GM19193 (cell line): Measurements from ENCODE around the gene CKAP4.
A peak's percentile ranks its signal among the peaks of the same experiment; 100 is the strongest.

Source experiments
- POLR2A ChIP-seq: IDR thresholded peaks from 4 replicates; pipeline ENCODE4 v1.6.1; 2011; ENCODE audit not compliant: insufficient read depth, insufficient read length; ENCODE audit errors: extremely low read depth

The CKAP4 gene

DNA sequence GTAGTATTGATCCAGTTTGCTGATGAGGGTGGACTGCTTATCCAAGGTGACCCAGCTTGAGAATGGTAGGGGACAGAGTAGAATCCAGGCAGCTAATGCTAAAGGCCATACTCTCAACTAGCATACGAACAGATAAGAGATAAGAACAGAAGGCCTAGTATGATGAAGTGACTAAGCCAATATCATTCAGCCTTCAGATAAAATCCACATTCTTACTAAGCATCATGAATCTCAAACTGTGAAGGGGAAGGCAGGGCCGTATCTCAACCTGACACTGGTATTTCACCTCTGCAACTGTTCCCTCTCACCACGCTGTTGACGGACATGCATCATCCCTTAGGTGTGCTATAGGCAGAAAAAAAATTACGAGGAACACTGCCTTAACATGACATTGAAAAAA is 8.1 kb upstream of the CKAP4 start:
- TF ChIP-seq POLR2A: no peak

DNA sequence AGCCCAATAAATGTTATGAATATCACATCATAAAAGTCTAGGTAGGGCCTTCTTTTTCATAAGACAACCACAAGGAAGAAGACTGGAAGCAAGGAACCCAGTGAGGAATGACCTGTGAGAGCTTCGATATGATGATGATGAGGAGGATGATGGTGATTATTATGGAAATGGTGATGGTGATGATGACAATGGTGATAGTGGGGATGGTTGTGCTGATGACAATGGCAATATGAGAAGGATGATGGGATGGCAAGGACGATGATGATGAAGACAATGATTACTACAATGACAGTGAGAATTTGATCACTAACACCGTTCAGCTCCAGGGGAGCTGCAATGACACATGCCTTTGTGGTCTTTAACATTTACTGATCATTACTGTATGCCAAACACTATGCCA is 7.7 kb upstream of the CKAP4 start:
- no peak for TF ChIP-seq POLR2A

DNA sequence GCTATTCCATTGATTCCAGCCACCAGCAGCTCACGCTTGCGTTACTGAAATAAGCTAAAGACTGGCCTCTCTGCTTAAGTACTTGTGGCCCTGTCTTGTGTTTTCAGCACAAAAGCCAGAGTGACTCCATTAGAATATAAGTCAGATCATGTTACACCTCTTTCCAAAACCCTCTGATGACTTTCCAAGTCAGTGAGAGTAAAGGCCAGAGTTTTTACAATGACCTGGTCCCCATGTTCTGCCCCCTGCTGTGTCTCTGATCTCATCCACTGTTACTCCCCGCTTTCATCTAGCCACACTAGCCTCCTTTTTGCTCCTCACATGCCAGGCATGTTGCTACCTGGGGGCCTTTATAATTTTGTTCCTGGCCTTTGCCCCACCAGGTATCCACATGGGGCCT is 6.9 kb upstream of the CKAP4 start:
- no peak for TF ChIP-seq POLR2A

DNA sequence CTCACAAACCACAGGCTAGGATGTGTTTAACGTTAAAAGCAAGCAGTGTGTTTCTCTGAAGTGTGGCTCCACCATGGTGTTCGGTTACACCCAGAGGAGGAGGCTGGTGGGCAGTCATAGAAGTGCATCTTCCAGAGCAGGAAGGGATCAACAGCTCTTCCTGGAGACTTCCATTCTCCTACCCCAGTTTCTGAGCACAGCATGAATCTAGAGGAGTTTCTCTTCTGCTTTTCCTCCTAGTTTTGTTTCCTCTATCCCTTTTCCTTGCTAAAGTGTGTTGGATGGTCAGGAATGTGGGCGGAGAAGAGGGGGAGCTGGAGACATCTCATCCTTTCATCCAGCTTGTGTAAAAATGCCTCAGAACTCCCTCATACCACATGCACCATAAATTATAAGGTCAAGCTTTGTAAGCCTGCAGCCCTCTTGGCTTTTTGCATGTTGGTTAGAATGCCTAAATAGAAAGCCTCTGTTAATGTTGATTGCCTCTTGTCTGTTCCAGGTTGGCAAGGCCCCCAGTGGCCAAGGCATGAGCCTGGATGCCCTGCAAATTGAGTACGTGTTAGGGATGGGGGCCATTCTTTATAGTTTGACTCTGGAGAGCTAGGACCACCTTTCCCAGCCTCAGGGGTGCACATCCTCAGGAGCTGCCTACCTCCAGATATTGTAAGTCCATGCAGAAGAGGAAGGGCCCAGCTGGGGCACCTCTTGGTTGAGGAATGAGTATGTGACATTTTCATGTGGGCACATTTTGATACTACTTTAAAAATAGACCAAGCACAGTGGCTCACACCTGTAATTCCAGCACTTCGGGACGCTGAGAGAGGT is 4.0 kb upstream of the CKAP4 start:
- no peak for TF ChIP-seq POLR2A

- TF ChIP-seq POLR2A: peak; percentile 20
Observed at GRCh38 chr12:106249411-106250135, 1.8 kb upstream of the CKAP4 start.

DNA sequence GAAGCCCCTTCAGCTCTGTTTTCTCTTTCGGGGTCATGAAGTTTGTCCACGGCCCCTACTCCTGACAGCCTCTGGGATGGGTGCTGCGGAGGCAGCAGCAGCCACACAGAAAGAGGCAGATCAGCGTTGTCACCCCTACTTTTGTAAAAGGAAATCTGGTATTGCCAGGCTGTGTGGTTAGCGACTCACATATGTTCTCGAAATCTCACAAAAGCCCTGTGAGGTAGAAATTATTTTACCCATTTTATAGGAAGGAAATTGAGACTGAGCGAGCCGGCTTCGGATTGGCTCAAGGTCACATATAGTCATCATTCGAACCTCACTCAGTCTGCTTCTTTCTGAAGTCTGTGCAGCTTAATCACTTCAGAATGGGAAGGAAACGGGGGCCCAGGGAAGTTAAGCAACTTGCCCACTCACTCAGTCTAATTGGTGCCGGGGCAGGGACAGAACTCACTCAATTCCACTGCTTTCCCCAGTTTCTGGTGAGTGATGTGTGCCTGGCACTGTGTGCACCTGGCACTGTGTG is 1.1 kb upstream of the CKAP4 start:
- TF ChIP-seq POLR2A: no peak

DNA sequence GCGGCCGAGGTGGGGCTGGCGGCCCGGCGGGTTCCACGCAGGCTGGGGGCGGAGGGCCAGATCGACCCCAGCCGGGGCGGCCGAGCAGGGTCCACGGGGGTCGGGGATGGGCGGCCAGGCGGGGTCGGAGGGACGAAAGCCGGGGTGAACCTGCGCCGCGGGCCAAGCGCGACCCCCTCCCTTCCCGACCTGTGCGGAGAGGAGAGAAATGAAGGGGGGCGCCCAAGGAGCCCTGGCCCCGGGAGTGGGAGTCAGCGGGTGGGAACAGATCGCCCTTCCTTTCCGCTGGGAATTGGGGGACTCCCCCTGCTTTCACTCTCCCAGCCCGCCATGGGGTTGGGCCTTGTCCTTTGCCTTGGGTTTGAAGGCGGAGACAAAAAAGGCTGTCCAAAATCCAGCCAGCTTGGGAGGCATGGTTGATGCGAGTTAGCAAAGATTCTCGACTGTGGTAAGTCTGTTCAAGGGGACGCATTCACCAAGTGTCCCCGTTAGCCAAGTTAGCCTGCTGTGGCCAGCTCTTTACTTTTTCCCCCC is 559 bp upstream of the CKAP4 start:
- no peak for TF ChIP-seq POLR2A

DNA sequence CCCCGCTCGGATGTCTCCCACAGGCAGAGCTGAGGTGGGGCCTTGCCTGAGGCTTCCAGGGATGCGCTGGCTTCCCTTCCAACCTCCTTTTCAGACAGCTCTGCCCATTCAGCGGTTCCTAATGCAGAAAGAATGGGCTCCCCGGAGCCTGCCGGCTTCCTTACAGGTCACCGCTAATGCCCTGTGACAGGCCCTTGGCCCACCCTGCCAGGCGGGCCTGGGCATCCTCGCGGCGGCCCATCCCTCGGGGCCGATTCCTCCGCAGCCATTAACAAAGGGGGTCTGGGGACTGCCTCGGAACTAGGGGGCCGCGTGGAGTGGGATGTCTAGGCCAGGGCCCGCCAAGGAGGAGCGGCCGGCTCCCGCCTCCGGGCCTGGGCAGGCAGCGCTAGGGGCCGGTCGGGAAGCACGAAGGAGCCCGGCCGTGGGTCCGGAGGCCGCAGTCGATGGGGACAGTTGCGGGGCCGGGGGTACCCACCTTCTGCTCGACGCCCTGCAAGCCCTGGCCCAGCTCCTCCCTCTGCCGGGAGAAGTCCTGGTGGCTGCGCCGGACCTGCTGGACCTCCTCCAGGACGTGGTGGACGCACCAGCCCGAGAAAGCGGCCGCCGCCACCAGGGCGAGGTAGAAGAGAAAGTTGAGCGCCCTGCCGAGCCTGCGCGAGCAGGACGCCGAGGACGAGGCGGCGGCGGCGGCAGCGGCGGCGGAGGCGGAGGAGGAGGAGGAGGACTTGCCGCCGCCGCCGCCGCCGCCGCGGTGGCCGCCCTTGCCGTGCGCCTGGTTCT is 738 bp downstream of the CKAP4 start:
- TF ChIP-seq POLR2A: no peak

GRCh38 chr12:106245767-106246166 is 2.1 kb downstream of the CKAP4 start:
- TF ChIP-seq POLR2A: no peak

DNA sequence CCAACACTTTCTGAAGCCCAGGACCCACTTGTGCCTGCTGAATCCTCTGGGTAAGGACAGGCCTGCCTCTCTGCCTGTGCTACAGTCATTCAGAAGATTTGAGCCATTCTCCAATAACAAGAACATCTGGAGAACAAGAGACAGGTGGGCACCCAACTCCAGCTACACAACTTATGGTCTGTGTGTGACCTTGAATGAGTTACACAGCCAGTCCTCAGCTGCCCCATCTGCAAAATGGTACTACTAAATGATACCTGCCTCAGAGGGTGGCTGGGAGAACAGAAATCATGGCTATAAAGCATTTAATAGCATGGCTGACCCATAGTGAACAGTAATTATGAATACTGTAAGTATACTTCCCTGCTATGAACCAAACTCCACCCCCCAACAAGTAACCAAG is 4.2 kb downstream of the CKAP4 start:
- no peak for TF ChIP-seq POLR2A

GRCh38 chr12:106240821-106241220 is 7.0 kb downstream of the CKAP4 start:
- no peak for TF ChIP-seq POLR2A

- no peak for TF ChIP-seq POLR2A
Observed at GRCh38 chr12:106239951-106240335, 7.9 kb downstream of the CKAP4 start.

GRCh38 chr12:106239241-106239950 is 8.4 kb downstream of the CKAP4 start:
- TF ChIP-seq POLR2A: no peak

DNA sequence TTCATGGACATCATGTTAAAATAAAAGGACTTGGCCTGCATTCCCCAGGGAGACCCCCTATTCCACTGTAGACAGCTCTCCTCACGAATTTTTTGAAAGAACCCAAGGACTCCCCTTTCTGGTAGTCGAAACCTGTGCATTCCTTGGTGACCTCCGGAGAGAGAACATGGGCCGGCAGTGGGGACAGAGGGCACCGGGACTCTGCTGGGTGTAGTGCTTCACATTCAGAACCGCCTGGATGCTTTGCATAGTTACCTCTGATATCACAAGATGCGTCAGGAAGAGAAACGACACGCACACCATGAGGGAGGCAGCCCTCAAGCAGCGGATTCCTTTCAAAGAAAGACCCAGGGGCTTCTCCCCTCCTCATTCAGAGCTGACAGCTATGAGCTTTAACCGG is 9.7 kb downstream of the CKAP4 start:
- no peak for TF ChIP-seq POLR2A
